Heart right ventricle (tissue), 16 donors: ENCODE measurements around the gene TPD52L3. TPM values are rescaled to one million over a fixed set of nuclear protein-coding genes. Genes with fewer than 3 reads are reported as not detected.

Experiments used
- ATAC-seq, 8 donors: fragments of 200-7000 bp; cut with Tn5 transposase; one replicate each; pipeline ENCODE4 v1.9.1; 2020; ENCODE audit warnings: mild to moderate bottlenecking in 8 of 8, moderate library complexity in 8 of 8, moderate number of reproducible peaks in 1 of 8
- DNase-seq, 2 donors: peaks; one replicate each; pipeline ENCODE4 v3.0.0-alpha.2; 2020
- H3K27ac ChIP-seq, 10 donors: fragments of 200-600 bp; sonication (generic) in 2 of 10; one replicate each; pipeline versions ENCODE4 v1.5.0 to v1.8.0; 2020 to 2022; ENCODE audit warnings: mild to moderate bottlenecking in 3 of 10
- H3K27me3 ChIP-seq, 7 donors: fragments of 200-600 bp; one replicate each; pipeline ENCODE4 v1.8.0; 2021 to 2022; ENCODE audit warnings: mild to moderate bottlenecking in 2 of 7
- H3K36me3 ChIP-seq, 9 donors: fragments of 200-600 bp; sonication (generic) in 1 of 9; one replicate each; pipeline versions ENCODE4 v1.5.0 to v1.8.0; 2020 to 2022; ENCODE audit warnings: mild to moderate bottlenecking in 2 of 9
- H3K4me1 ChIP-seq, 9 donors: fragments of 200-600 bp; sonication (generic) in 1 of 9; one replicate each; pipeline versions ENCODE4 v1.5.0 to v1.8.0; 2020 to 2022; ENCODE audit warnings: mild to moderate bottlenecking in 4 of 9
- H3K4me3 ChIP-seq, 10 donors: fragments of 200-600 bp; sonication (generic) in 2 of 10; one replicate each; pipeline versions ENCODE4 v1.5.0 to v1.8.0; 2020 to 2022; ENCODE audit warnings: mild to moderate bottlenecking in 7 of 10, moderate library complexity in 2 of 10
- H3K9me3 ChIP-seq, 11 donors: fragments of 200-600 bp in 10 of 11; sonication (generic) in 2 of 11; one replicate each; pipeline versions ENCODE4 v1.5.0 to v1.8.0; 2013 to 2022; ENCODE audit warnings: mild to moderate bottlenecking in 2 of 11, control low read depth in 1 of 11, moderate library complexity in 1 of 11
- CTCF ChIP-seq, 9 donors: fragments of 200-600 bp; sonication (generic) in 2 of 9; IDR thresholded peaks; one replicate each; pipeline versions ENCODE4 v1.5.0 to v1.8.0; 2021 to 2022; ENCODE audit warnings: antibody characterized with exemption in 9 of 9, mild to moderate bottlenecking in 5 of 9, moderate library complexity in 1 of 9
- WGBS, 2 donors: extraction: QIAGEN DNeasy Blood & Tissue Kit; methylation state at CpG; one replicate each; pipeline ENCODE4 v1.1.7; 2013; ENCODE audit warnings: inconsistent platforms in 1 of 2; 5-methylcytosine and 5-hydroxymethylcytosine counted together
- intact Hi-C, 10 donors: fragments of 100-400 bp; cut with DNase I; formaldehyde crosslinking; loops; one replicate each; pipeline versions ENCODE4 v1.11.1 to v1.14.2; 2022
- long read RNA-seq, 3 donors: library from polyadenylated mRNA; unstranded; transcript quantifications; one replicate each; pipeline ENCODE4 v2.0.0, GENCODE V29; 2020 to 2021
- polyA plus RNA-seq, 2 donors: library from polyadenylated mRNA; stranded (reverse); fragments of 200-250 nt; gene quantifications; one replicate each; pipeline ENCODE4 v1.2.3, GENCODE V29; 2013
- total RNA-seq, 10 donors: library from RNA; stranded (reverse); fragmentation: NEBNext Ultra II Directional in 3 of 10; extraction: Animal tissue kit (Norgen Biotek cat#: 25700) in 3 of 10; gene quantifications; one replicate each; pipeline versions ENCODE4 v1.2.1 to v1.2.4, GENCODE V29; 2021 to 2023
- donor health status: Arrhythmogenic right ventricular cardiomyopathy.
- donor health status: ischemic (EF 13 %, LVEDD 7.1; RV severe dilation, severe dysfunction).
- donor health status: healthy with polysubstance abuse.
- donor health status: DM: no; HTN: yes; CAD: no.
- donor health status: DM: no; HTN: no; CAD: no.
- donor health status: ischemic (EF 25% LVEDD 6.9; RV normal size, moderate dysfunction).
- donor health status: ischemic (EF 25% LVEDD 5.7; RV mildly dilated, moderate dysfunction).
- donor health status: healthy.
- donor health status: DM: yes; HTN: yes; CAD: no.
- donor health status: Ischemic cardiomyopathy.
- donor health status: ischemic (EF 35%, LVEDD 5.7; RV mildly dilated, moderate dysfunction).
- donor health status: nonischemic (EF 11% LVEDD 7.7; RV severe dilation, severe dysfunction).
- donor health status: DM: yes; HTN: yes; CAD: no.
- donor health status: PGD.
- donor health status: ischemic (EF 29% LVEDD 5.4; RV normal size, mild dysfunction).
- donor health status: nonischemic (EF 23%, LVEDD 6.1; RV moderate dilation, normal function).

TPD52L3 gene
- total RNA-seq (not detected), polyA plus RNA-seq (not detected)
- long read RNA-seq, donor 1 = 0 reads
- long read RNA-seq, donor 2 = 0 reads
- long read RNA-seq, donor 3 = 0 reads

GRCh38 chr9:6328103-6328502 is at the start of gene TPD52L3:
TPD52L3 (plus strand) TSS chr9:6328375; CDS start chr9:6328596, 221 bp downstream.
- intact Hi-C loops = no loop called here

GRCh38 chr9:6301858-6302257 is 26.3 kb upstream of the TPD52L3 start:
- no peaks in the 10 kb centered on the region for H3K36me3 ChIP-seq
- no peak overlapping the region for H3K27ac ChIP-seq
- no peaks in the 10 kb centered on the region for H3K4me1 ChIP-seq
- no peak for TF ChIP-seq CTCF (IDR thresholded peaks at IDR 0.05)
- no peaks in the 10 kb centered on the region for H3K27me3 ChIP-seq
- ATAC-seq (no peak), DNase-seq (no peak)
- intact Hi-C loops = loop anchor here in 5 of 10 donors (5.0 to 10.0 kb wide), 3 partner anchors 247 to 417 kb away; no protein-coding TSS in a partner anchor
- H3K4me3 ChIP-seq = no peak overlapping the region
- WGBS, 2 donors = 35 to 41% methylated on average over 2 of the region's 2 CpGs
- no peaks in the 10 kb centered on the region for H3K9me3 ChIP-seq

More at GRCh38 chr9:6328103-6328502, at the start of gene TPD52L3:
- H3K27me3 ChIP-seq = peaks cover 0 to 2% (median 0%) of the 10 kb centered on the region in 7 donors
- WGBS, 2 donors = 87 to 90% methylated on average over 16 of the region's 16 CpGs
- ATAC-seq = peak in 1 of 8 donors; percentile 34
- DNase-seq = no peak
- TF ChIP-seq CTCF (IDR thresholded peaks at IDR 0.05) = no peak
- peaks cover 0 to 2% (median 0%) of the 10 kb centered on the region in 11 donors for H3K9me3 ChIP-seq
- no peak within 1 kb of the TSS for H3K4me3 ChIP-seq
- no peaks in the 10 kb centered on the region for H3K36me3 ChIP-seq
- no peaks in the 10 kb centered on the region for H3K4me1 ChIP-seq
- H3K27ac ChIP-seq = no peak within 1 kb of the TSS

- H3K36me3 ChIP-seq = no peaks in the 10 kb centered on the region
- no peaks in the 10 kb centered on the region for H3K4me1 ChIP-seq
- DNase-seq (no peak), ATAC-seq (no peak)
- TF ChIP-seq CTCF (IDR thresholded peaks at IDR 0.05) = no peak
- no peak overlapping the region for H3K4me3 ChIP-seq
- no peaks in the 10 kb centered on the region for H3K27me3 ChIP-seq
- no peaks in the 10 kb centered on the region for H3K9me3 ChIP-seq
- intact Hi-C loops = loop anchor here in 5 of 10 donors (5.0 to 10.0 kb wide), 3 partner anchors 248 to 418 kb away; no protein-coding TSS in a partner anchor
- H3K27ac ChIP-seq = no peak overlapping the region
These were observed 25.8 kb upstream of the TPD52L3 start for GRCh38 chr9:6302417-6302816.

- no peak for TF ChIP-seq CTCF (IDR thresholded peaks at IDR 0.05)
- Histone ChIP-seq H3K27me3 (no peaks in the 10 kb centered on the region), H3K4me1 (no peaks in the 10 kb centered on the region), H3K36me3 (no peaks in the 10 kb centered on the region), H3K27ac (no peak overlapping the region), H3K9me3 (no peaks in the 10 kb centered on the region), H3K4me3 (no peak overlapping the region)
- no peak for ATAC-seq
- DNase-seq = no peak
- intact Hi-C loops = loop anchor here in 7 of 10 donors (2.0 to 10.0 kb wide), 5 partner anchors 107 to 419 kb away; no protein-coding TSS in a partner anchor
These were observed 23.9 kb upstream of the TPD52L3 start for GRCh38 chr9:6304232-6304631.
